Parathyroid adenoma (tissue), 2 donors: ENCODE data around the gene LIN7C.

ENCODE experiments used
- H2AFZ ChIP-seq: fragments of 300-600 bp; sonication (generic); one replicate; pipeline ENCODE4 v1.7.0; 2017; ENCODE audit warnings: antibody characterized with exemption, mild to moderate bottlenecking
- H3K27ac ChIP-seq: fragments of 300-600 bp; sonication (generic); one replicate; pipeline ENCODE4 v1.7.0; 2017
- H3K27me3 ChIP-seq: fragments of 300-600 bp; sonication (generic); one replicate; pipeline ENCODE4 v1.7.0; 2017; ENCODE audit warnings: low read length; ENCODE audit not compliant: control insufficient read depth, insufficient read depth
- H3K36me3 ChIP-seq: fragments of 300-600 bp; sonication (generic); one replicate; pipeline ENCODE4 v1.7.0; 2017; ENCODE audit warnings: low read length; ENCODE audit not compliant: control insufficient read depth, insufficient read depth
- H3K4me1 ChIP-seq: fragments of 300-600 bp; sonication (generic); one replicate; pipeline ENCODE4 v1.7.0; 2017; ENCODE audit warnings: control low read depth
- H3K4me2 ChIP-seq: fragments of 300-600 bp; sonication (generic); one replicate; pipeline ENCODE4 v1.7.0; 2017; ENCODE audit warnings: low read length
- H3K4me3 ChIP-seq: fragments of 300-600 bp; sonication (generic); one replicate; pipeline ENCODE4 v1.7.0; 2017; ENCODE audit warnings: low read depth, low read length
- H3K79me2 ChIP-seq: fragments of 300-600 bp; sonication (generic); one replicate; pipeline ENCODE4 v1.7.0; 2017; ENCODE audit warnings: control low read depth
- H3K9ac ChIP-seq: fragments of 300-600 bp; sonication (generic); one replicate; pipeline ENCODE4 v1.7.0; 2017; ENCODE audit warnings: mild to moderate bottlenecking
- H3K9me3 ChIP-seq: fragments of 300-600 bp; sonication (generic); one replicate; pipeline ENCODE4 v1.7.0; 2017; ENCODE audit warnings: low read length; ENCODE audit not compliant: control insufficient read depth
- TF ChIP-seq, protein P1 (sequence below): fragments of 300-600 bp; sonication (generic); IDR thresholded peaks from one replicate; pipeline ENCODE4 v1.7.0; 2017; ENCODE audit warnings: antibody characterized with exemption, mild to moderate bottlenecking
- donor health status: primary hyperparathyroidism.

Gene LIN7C

GRCh38 chr11:27485930-27486773 lies 20.4 kb downstream of the LIN7C start:
- H3K27ac ChIP-seq = no peak overlapping the region
- H3K9ac ChIP-seq = no peak overlapping the region
- H3K4me1 ChIP-seq = no peaks in the 10 kb centered on the region
- H3K27me3 ChIP-seq = no peaks in the 10 kb centered on the region
- no peaks in the 10 kb centered on the region for H3K36me3 ChIP-seq
- no peaks in the 10 kb centered on the region for H3K79me2 ChIP-seq
- TF ChIP-seq, protein P1, sequence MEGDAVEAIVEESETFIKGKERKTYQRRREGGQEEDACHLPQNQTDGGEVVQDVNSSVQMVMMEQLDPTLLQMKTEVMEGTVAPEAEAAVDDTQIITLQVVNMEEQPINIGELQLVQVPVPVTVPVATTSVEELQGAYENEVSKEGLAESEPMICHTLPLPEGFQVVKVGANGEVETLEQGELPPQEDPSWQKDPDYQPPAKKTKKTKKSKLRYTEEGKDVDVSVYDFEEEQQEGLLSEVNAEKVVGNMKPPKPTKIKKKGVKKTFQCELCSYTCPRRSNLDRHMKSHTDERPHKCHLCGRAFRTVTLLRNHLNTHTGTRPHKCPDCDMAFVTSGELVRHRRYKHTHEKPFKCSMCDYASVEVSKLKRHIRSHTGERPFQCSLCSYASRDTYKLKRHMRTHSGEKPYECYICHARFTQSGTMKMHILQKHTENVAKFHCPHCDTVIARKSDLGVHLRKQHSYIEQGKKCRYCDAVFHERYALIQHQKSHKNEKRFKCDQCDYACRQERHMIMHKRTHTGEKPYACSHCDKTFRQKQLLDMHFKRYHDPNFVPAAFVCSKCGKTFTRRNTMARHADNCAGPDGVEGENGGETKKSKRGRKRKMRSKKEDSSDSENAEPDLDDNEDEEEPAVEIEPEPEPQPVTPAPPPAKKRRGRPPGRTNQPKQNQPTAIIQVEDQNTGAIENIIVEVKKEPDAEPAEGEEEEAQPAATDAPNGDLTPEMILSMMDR = peak; percentile 86
- H3K4me2 ChIP-seq = no peak overlapping the region
- H3K4me3 ChIP-seq = no peak overlapping the region
- no peak overlapping the region for H2AFZ ChIP-seq
- H3K9me3 ChIP-seq = no peaks in the 10 kb centered on the region

GRCh38 chr11:27482793-27483192 lies 23.8 kb downstream of the LIN7C start:
- Histone ChIP-seq H3K9ac (no peak overlapping the region), H3K36me3 (no peaks in the 10 kb centered on the region), H3K4me2 (no peak overlapping the region), H3K79me2 (no peaks in the 10 kb centered on the region), H2AFZ (no peak overlapping the region), H3K9me3 (no peaks in the 10 kb centered on the region), H3K4me3 (no peak overlapping the region), H3K4me1 (no peaks in the 10 kb centered on the region), H3K27me3 (no peaks in the 10 kb centered on the region), H3K27ac (no peak overlapping the region)
- TF ChIP-seq, protein P1 = no peak

DNA sequence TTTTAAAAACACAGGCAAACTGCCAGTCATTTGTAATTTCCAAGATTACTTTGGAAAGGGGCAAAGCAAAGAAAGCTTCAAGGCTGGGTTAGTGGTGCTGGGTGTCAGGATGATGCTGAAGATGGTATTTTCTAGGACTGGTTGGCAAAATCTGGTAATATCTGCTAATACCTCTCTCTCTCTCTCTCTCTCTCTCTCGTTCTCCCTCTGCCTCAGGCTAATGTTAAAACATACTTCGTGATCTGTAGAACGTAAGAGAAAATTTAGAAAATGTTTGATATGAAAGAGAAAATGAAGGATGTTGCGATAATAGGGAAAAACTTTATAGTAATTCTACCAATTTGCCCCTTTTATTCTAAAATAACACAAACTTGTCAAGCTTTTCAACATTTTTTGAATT lies 24.6 kb downstream of the LIN7C start:
- H3K4me2 ChIP-seq = no peak overlapping the region
- no peaks in the 10 kb centered on the region for H3K79me2 ChIP-seq
- no peaks in the 10 kb centered on the region for H3K36me3 ChIP-seq
- no peaks in the 10 kb centered on the region for H3K9me3 ChIP-seq
- H2AFZ ChIP-seq = no peak overlapping the region
- no peaks in the 10 kb centered on the region for H3K27me3 ChIP-seq
- H3K27ac ChIP-seq = no peak overlapping the region
- H3K4me3 ChIP-seq = no peak overlapping the region
- TF ChIP-seq, protein P1 = no peak
- H3K9ac ChIP-seq = no peak overlapping the region
- no peaks in the 10 kb centered on the region for H3K4me1 ChIP-seq

GRCh38 chr11:27477831-27478230 lies 28.7 kb downstream of the LIN7C start:
- no peak overlapping the region for H3K9ac ChIP-seq
- H2AFZ ChIP-seq = no peak overlapping the region
- H3K4me3 ChIP-seq = no peak overlapping the region
- no peaks in the 10 kb centered on the region for H3K9me3 ChIP-seq
- no peaks in the 10 kb centered on the region for H3K36me3 ChIP-seq
- no peak overlapping the region for H3K27ac ChIP-seq
- TF ChIP-seq, protein P1 = no peak
- no peaks in the 10 kb centered on the region for H3K79me2 ChIP-seq
- no peaks in the 10 kb centered on the region for H3K4me1 ChIP-seq
- H3K27me3 ChIP-seq = no peaks in the 10 kb centered on the region
- no peak overlapping the region for H3K4me2 ChIP-seq

DNA sequence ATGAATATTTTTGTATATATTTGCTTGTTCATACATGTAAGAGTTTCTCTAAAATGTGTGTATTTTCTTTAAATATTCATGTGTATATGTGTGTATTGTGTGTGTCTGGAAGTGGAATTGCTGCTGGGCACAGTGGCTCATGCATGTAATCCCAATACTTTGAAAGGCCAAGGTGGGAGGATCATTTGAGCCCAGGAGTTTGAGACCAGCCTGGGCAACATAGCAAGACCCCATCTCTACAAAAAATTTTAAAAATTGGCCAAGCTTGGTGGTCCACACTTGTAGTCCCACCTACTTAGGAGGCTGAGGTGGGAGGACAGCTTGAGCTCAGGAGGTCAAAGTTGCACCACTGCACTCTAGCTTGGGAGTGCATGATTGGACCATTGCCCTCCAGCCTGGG lies 29.3 kb downstream of the LIN7C start:
- no peak overlapping the region for H3K4me2 ChIP-seq
- no peak overlapping the region for H3K4me3 ChIP-seq
- H3K4me1 ChIP-seq = no peaks in the 10 kb centered on the region
- no peaks in the 10 kb centered on the region for H3K27me3 ChIP-seq
- H3K36me3 ChIP-seq = no peaks in the 10 kb centered on the region
- H3K9me3 ChIP-seq = no peaks in the 10 kb centered on the region
- H3K9ac ChIP-seq = no peak overlapping the region
- H3K27ac ChIP-seq = no peak overlapping the region
- no peak overlapping the region for H2AFZ ChIP-seq
- TF ChIP-seq, protein P1 = no peak
- H3K79me2 ChIP-seq = no peaks in the 10 kb centered on the region
